Activated CD4-positive, alpha-beta T cell treated with anti-CD3 and anti-CD28 coated beads, Interleukin-2, amount 10 ng/mL, durations not matched to agents 24 days and 14 days (primary cell): ENCODE data around the gene RERE. TPM values are rescaled to one million over a fixed set of nuclear protein-coding genes. Genes with fewer than 3 reads are reported as not detected.
A peak's percentile ranks its signal among the peaks of the same experiment; 100 is the strongest.

Experiments
- DNase-seq: peaks from one replicate; pipeline ENCODE4 v3.0.0; 2022
- H3K27ac Mint-ChIP-seq: one replicate; pipeline ENCODE4 v1.8.0; 2022; ENCODE audit warnings: mild to moderate bottlenecking, mixed read lengths
- H3K27me3 Mint-ChIP-seq: one replicate; pipeline ENCODE4 v1.8.0; 2022; ENCODE audit warnings: mixed read lengths
- H3K36me3 Mint-ChIP-seq: one replicate; pipeline ENCODE4 v1.8.0; 2022; ENCODE audit warnings: low read depth, mild to moderate bottlenecking, mixed read lengths
- H3K4me1 Mint-ChIP-seq: one replicate; pipeline ENCODE4 v1.8.0; 2021; ENCODE audit warnings: mixed read lengths
- H3K4me3 Mint-ChIP-seq: one replicate; pipeline ENCODE4 v1.8.0; 2022; ENCODE audit warnings: mild to moderate bottlenecking, moderate library complexity, mixed read lengths
- H3K9me3 Mint-ChIP-seq: one replicate; pipeline ENCODE4 v1.8.0; 2021; ENCODE audit warnings: mixed read lengths
- intact Hi-C: fragments of 100-400 bp; cut with micrococcal nuclease; formaldehyde crosslinking; loops from one replicate; pipeline ENCODE4 v1.15.1; 2023
- total RNA-seq: library from RNA; stranded (reverse); gene quantifications from 2 replicates; pipeline ENCODE4 v1.2.3, GENCODE V29; 2022

Gene RERE
- total RNA-seq, 1 donor from 2014 or later, result 85.6 TPM

DNA sequence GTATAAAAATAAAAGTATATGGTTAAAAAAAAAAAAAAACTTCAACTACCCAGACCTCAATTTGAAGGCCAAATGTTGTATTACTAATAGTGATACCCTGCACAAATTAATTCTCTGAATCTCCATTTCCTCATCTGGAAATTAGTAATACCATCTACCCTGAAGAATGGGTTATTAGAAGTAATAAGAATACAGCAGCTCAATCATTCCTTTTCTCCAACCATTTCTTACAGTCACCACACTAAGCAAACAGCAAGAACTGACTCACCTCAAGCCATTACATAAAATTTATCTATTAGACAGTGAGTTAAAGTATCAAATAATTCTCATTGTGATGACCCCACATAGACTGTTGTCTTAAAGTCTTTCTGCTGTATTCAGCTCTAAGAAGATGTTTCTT lies 39.6 kb downstream of the RERE start:
- H3K4me1 Mint-ChIP-seq, result peaks cover 9% of the 10 kb centered on the region

DNA sequence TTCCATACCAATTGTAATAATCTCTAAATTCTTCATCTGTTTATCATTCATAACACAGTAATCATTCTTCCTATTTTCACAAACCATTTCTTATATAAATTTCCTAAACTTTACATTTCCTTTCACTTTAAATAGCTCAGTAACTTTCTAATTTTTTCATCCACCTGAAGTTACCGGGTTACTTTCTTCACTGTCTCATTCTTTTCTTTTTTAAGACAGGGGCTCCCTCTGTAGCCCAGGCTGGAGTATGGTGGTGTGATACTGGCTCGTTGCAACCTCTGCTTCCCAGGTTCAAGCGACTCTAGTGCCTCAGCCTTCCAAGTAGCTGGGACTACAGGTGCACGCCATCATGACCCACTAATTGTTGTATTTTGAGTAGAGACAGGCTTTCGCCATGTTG lies 41.3 kb downstream of the RERE start:
- peaks cover 2% of the 10 kb centered on the region for H3K36me3 Mint-ChIP-seq
- no peak overlapping the region for H3K27ac Mint-ChIP-seq
- H3K9me3 Mint-ChIP-seq, result no peaks in the 10 kb centered on the region
- H3K27me3 Mint-ChIP-seq, result no peaks in the 10 kb centered on the region
- no peak for DNase-seq
- H3K4me3 Mint-ChIP-seq, result no peak overlapping the region
- intact Hi-C loops, result no loop called here
- H3K4me1 Mint-ChIP-seq, result peaks cover 9% of the 10 kb centered on the region

More for the DNA sequence above, 39.6 kb downstream of the RERE start:
- Mint-ChIP-seq H3K27ac (no peak overlapping the region), H3K36me3 (peaks cover 2% of the 10 kb centered on the region), H3K27me3 (no peaks in the 10 kb centered on the region), H3K9me3 (no peaks in the 10 kb centered on the region), H3K4me3 (no peak overlapping the region)
- no peak for DNase-seq
- intact Hi-C loops, result no loop called here

- no peak overlapping the region for H3K27ac Mint-ChIP-seq
- no peaks in the 10 kb centered on the region for H3K9me3 Mint-ChIP-seq
Measured at GRCh38 chr1:8767006-8767405, 50.4 kb downstream of the RERE start.

GRCh38 chr1:8765198-8765597 lies 52.2 kb downstream of the RERE start:
- Mint-ChIP-seq H3K27me3 (no peaks in the 10 kb centered on the region), H3K4me3 (no peak overlapping the region), H3K9me3 (no peaks in the 10 kb centered on the region), H3K36me3 (peaks cover 3% of the 10 kb centered on the region), H3K4me1 (peaks cover 6% of the 10 kb centered on the region), H3K27ac (no peak overlapping the region)
- DNase-seq, result no peak
- intact Hi-C loops, result no loop called here

More at GRCh38 chr1:8767006-8767405, 50.4 kb downstream of the RERE start:
- no peak for DNase-seq
- Mint-ChIP-seq H3K4me1 (peaks cover 6% of the 10 kb centered on the region), H3K36me3 (no peaks in the 10 kb centered on the region), H3K27me3 (no peaks in the 10 kb centered on the region), H3K4me3 (no peak overlapping the region)
- intact Hi-C loops, result no loop called here

- no peaks in the 10 kb centered on the region for H3K27me3 Mint-ChIP-seq
- DNase-seq, result no peak
- H3K27ac Mint-ChIP-seq, result no peak overlapping the region
- H3K4me3 Mint-ChIP-seq, result no peak overlapping the region
- peaks cover 6% of the 10 kb centered on the region for H3K4me1 Mint-ChIP-seq
- intact Hi-C loops, result no loop called here
- H3K36me3 Mint-ChIP-seq, result peaks cover 3% of the 10 kb centered on the region
- no peaks in the 10 kb centered on the region for H3K9me3 Mint-ChIP-seq
Measured at GRCh38 chr1:8764293-8764937, 53.0 kb downstream of the RERE start.

- Mint-ChIP-seq H3K27ac (no peak overlapping the region), H3K4me1 (peaks cover 6% of the 10 kb centered on the region), H3K27me3 (no peaks in the 10 kb centered on the region), H3K36me3 (peaks cover 3% of the 10 kb centered on the region), H3K4me3 (no peak overlapping the region), H3K9me3 (no peaks in the 10 kb centered on the region)
- intact Hi-C loops, result no loop called here
- no peak for DNase-seq
Measured at GRCh38 chr1:8763888-8764287, 53.6 kb downstream of the RERE start.

DNA sequence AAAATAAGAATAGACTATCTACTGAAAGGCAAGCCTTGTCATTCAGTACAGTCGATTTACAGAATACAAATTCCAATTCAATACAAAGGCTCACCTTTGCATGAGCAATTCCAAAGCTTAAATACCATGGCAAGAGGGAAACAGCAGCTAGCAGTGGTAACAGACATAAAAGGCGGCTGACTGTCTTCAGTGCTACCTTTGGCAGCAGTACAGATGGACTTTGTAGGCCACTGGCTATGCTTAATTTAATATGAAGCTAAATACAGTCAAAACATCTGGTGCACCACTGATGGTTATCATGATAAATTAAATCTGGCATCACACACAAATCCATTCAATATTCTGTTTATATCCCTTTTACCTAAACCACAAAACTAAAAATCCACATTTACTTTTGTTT lies 62.4 kb downstream of the RERE start:
- intact Hi-C loops, result no loop called here
- no peaks in the 10 kb centered on the region for H3K36me3 Mint-ChIP-seq
- DNase-seq, result no peak
- peaks cover 23% of the 10 kb centered on the region for H3K4me1 Mint-ChIP-seq
- no peaks in the 10 kb centered on the region for H3K27me3 Mint-ChIP-seq
- H3K27ac Mint-ChIP-seq, result no peak overlapping the region
- H3K9me3 Mint-ChIP-seq, result no peaks in the 10 kb centered on the region
- H3K4me3 Mint-ChIP-seq, result no peak overlapping the region

DNA sequence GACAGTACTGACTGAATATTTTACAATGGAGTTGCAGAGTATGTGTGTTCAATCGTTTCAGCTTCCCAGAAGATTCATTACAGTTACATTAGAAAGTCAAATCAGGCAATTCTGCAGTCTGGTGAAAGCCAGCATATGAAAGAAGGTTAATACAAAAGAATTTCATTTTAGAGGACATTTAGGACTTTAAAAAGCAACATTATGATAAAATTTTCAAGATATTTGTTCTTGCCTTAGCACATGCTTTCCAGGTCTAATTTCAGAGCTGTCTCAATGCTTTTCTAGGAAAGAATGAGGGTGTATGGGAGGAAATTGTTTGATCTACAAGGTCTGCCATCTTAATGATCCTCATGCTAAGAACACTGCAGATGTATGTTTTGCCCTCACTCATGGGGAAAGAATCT lies 63.2 kb downstream of the RERE start:
- DNase-seq, result no peak
- intact Hi-C loops, result no loop called here
- no peaks in the 10 kb centered on the region for H3K36me3 Mint-ChIP-seq
- peaks cover 23% of the 10 kb centered on the region for H3K4me1 Mint-ChIP-seq
- H3K27me3 Mint-ChIP-seq, result no peaks in the 10 kb centered on the region
- no peaks in the 10 kb centered on the region for H3K9me3 Mint-ChIP-seq
- H3K27ac Mint-ChIP-seq, result no peak overlapping the region
- no peak overlapping the region for H3K4me3 Mint-ChIP-seq

- no peak overlapping the region for H3K27ac Mint-ChIP-seq
- no peaks in the 10 kb centered on the region for H3K27me3 Mint-ChIP-seq
Measured at GRCh38 chr1:8753736-8754135, 63.7 kb downstream of the RERE start.

GRCh38 chr1:8752921-8753713 lies 64.3 kb downstream of the RERE start:
- Mint-ChIP-seq H3K4me1 (peaks cover 26% of the 10 kb centered on the region), H3K4me3 (no peak overlapping the region), H3K9me3 (no peaks in the 10 kb centered on the region), H3K36me3 (no peaks in the 10 kb centered on the region), H3K27me3 (no peaks in the 10 kb centered on the region), H3K27ac (no peak overlapping the region)
- DNase-seq, result no peak
- intact Hi-C loops, result no loop called here

More at GRCh38 chr1:8753736-8754135, 63.7 kb downstream of the RERE start:
- no peak for DNase-seq
- H3K4me1 Mint-ChIP-seq, result peaks cover 23% of the 10 kb centered on the region
- H3K4me3 Mint-ChIP-seq, result no peak overlapping the region
- intact Hi-C loops, result no loop called here
- no peaks in the 10 kb centered on the region for H3K9me3 Mint-ChIP-seq
- no peaks in the 10 kb centered on the region for H3K36me3 Mint-ChIP-seq

GRCh38 chr1:8752411-8752810 lies 65.0 kb downstream of the RERE start:
- intact Hi-C loops, result no loop called here
- no peaks in the 10 kb centered on the region for H3K9me3 Mint-ChIP-seq
- peak overlapping the region; percentile 65 for H3K27ac Mint-ChIP-seq
- peaks cover 26% of the 10 kb centered on the region for H3K4me1 Mint-ChIP-seq
- no peaks in the 10 kb centered on the region for H3K27me3 Mint-ChIP-seq
- H3K4me3 Mint-ChIP-seq, result peak overlapping the region; percentile 56
- H3K36me3 Mint-ChIP-seq, result no peaks in the 10 kb centered on the region
- no peak for DNase-seq

- no peaks in the 10 kb centered on the region for H3K9me3 Mint-ChIP-seq
- intact Hi-C loops, result no loop called here
- no peaks in the 10 kb centered on the region for H3K36me3 Mint-ChIP-seq
- DNase-seq, result no peak
- peak overlapping the region; percentile 56 for H3K4me3 Mint-ChIP-seq
- peaks cover 26% of the 10 kb centered on the region for H3K4me1 Mint-ChIP-seq
- H3K27me3 Mint-ChIP-seq, result no peaks in the 10 kb centered on the region
- peak overlapping the region; percentile 65 for H3K27ac Mint-ChIP-seq
Measured at GRCh38 chr1:8751984-8752383, 65.5 kb downstream of the RERE start.

GRCh38 chr1:8747879-8748825 lies 69.3 kb downstream of the RERE start:
- no peak for DNase-seq
- Mint-ChIP-seq H3K4me3 (no peak overlapping the region), H3K4me1 (peaks cover 19% of the 10 kb centered on the region), H3K9me3 (no peaks in the 10 kb centered on the region), H3K27me3 (no peaks in the 10 kb centered on the region), H3K27ac (no peak overlapping the region), H3K36me3 (no peaks in the 10 kb centered on the region)
- intact Hi-C loops, result no loop called here

DNA sequence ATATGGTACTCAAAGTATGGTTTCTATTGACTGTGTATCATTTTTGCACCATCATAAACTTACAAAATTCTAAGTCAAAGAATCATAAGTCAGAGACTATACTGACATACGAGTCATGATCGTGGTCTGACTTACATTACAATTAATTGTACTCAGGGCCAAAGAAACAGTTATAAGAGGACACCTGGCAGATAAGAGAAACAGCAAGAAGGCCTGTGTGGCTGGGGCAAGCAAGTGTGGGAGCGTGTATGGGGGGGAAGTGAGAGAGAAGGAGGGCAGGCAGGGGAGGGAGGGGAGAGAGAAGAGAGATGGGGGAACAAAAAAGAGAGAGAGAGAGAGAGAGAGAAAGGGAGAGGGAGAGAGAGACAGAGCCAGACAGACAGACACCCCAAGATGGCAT lies 70.9 kb downstream of the RERE start:
- H3K27me3 Mint-ChIP-seq, result no peaks in the 10 kb centered on the region
- peaks cover 10% of the 10 kb centered on the region for H3K4me1 Mint-ChIP-seq
- no peak overlapping the region for H3K27ac Mint-ChIP-seq
- no peaks in the 10 kb centered on the region for H3K9me3 Mint-ChIP-seq
- H3K36me3 Mint-ChIP-seq, result no peaks in the 10 kb centered on the region
- intact Hi-C loops, result no loop called here
- DNase-seq, result no peak
- H3K4me3 Mint-ChIP-seq, result no peak overlapping the region
